SH-SY5Y (cell line): Measurements from ENCODE around the gene RNASET2.

ENCODE experiments used
- GATA2 ChIP-seq: IDR thresholded peaks from 2 replicates; pipeline ENCODE4 v1.6.1; 2011; ENCODE audit warnings: mild to moderate bottlenecking, low read depth, low read length
- GATA3 ChIP-seq: IDR thresholded peaks from 2 replicates; pipeline ENCODE4 v1.6.1; 2011; ENCODE audit warnings: low read depth, mild to moderate bottlenecking, low read length, moderate library complexity

DNA sequence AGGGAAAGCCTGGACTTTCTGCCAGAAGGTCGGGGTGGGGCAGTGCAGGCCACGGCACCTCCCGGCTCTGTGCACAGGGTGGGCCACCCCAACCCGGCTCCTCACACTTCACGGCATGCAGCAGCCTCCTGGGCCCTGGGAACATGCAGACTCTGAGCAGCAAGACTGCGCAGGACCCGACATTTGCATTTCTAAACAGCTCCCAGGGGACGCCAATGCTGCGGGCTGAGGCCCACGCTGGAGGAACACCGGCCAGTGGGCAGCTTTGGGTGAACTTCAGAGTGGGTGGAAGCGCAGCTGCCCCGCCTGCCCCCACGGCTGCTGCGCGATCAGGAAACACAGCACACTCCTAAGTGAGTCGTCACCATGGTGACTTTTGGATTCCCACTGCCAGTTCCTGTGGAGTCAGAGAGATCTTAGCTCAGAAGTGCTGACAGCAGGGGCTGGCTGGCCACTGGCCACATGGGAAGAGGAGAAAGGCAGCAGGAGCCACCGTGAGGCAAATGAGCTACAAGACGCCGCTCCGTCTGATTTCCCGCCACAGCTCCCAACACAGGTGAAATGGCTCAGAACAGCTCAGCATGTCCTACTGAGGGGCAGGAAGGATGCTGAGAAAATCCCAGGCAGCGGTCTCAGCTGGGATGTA lies 52.1 kb downstream of the RNASET2 start:
- no peak for TF ChIP-seq GATA2
- no peak for TF ChIP-seq GATA3
